Panc1 (cell line): Measurements from ENCODE around the gene ECD.

ENCODE experiments used
- CTCF ChIP-seq: fragments of 450-650 bp; IDR thresholded peaks from 2 replicates; pipeline ENCODE4 v1.5.1; 2017; ENCODE audit warnings: mild to moderate bottlenecking
- POLR2AphosphoS5 ChIP-seq: IDR thresholded peaks from 2 replicates; pipeline ENCODE4 v1.6.1; 2012; ENCODE audit warnings: mild to moderate bottlenecking, low read depth, low read length, moderate library complexity
- REST ChIP-seq, 2 experiments: IDR thresholded peaks; 2 replicates each; pipeline ENCODE4 v1.6.1; 2011 to 2012; ENCODE audit warnings: low read depth in 2 of 2, control low read depth in 1 of 2, low read length in 1 of 2, mild to moderate bottlenecking in 1 of 2, moderate library complexity in 1 of 2; ENCODE audit not compliant: insufficient read depth in 1 of 2

GRCh38 chr10:73136627-73137026 is 31.2 kb downstream of the ECD start:
- TF ChIP-seq CTCF (no peak), REST (IDR thresholded peaks at IDR 0.05; ENCODE audit: insufficient read depth in 1 of 2, low read depth in 2 of 2, low read length in 1 of 2) (no peak), POLR2AphosphoS5 (no peak)
